MV-4-11 (cell line): ENCODE data around the gene PRPF39.
"Not testable (repeated sequence)": the region's sequence is repeated elsewhere in the genome, so short reads cannot be mapped to it uniquely, and the experiment has no call there.

ENCODE experiments used
- DNase-seq: peaks from one replicate; lab custom pipeline; 2025; lab: John Stamatoyannopoulos, UW

PRPF39 gene

GRCh38 chr14:45083976-45084722 lies at the start of gene PRPF39:
Gene PRPF39 (plus strand): TSS chr14:45084116. CDS start chr14:45095240, 11,124 bp downstream.
- DNase-seq, result peak; percentile 86

GRCh38 chr14:45034730-45035129 lies 49.2 kb upstream of the PRPF39 start:
- DNase-seq, result no peak

- DNase-seq, result no peak
Observed at GRCh38 chr14:45038256-45038655, 45.7 kb upstream of the PRPF39 start.

- no peak for DNase-seq
Observed at GRCh38 chr14:45038865-45039264, 45.1 kb upstream of the PRPF39 start.

- DNase-seq, result no peak
Observed at GRCh38 chr14:45039390-45039789, 44.5 kb upstream of the PRPF39 start.

- no peak for DNase-seq
Observed at GRCh38 chr14:45041641-45042040, 42.3 kb upstream of the PRPF39 start.

- no peak for DNase-seq
Observed at GRCh38 chr14:45044638-45045037, 39.3 kb upstream of the PRPF39 start.

GRCh38 chr14:45048385-45048784 lies 35.5 kb upstream of the PRPF39 start:
- no peak for DNase-seq

- DNase-seq, result no peak
Observed at GRCh38 chr14:45051180-45051579, 32.7 kb upstream of the PRPF39 start.

GRCh38 chr14:45051896-45052295 lies 32.0 kb upstream of the PRPF39 start:
- DNase-seq, result no peak

GRCh38 chr14:45057349-45057748 lies 26.6 kb upstream of the PRPF39 start:
- DNase-seq, result no peak

GRCh38 chr14:45057881-45058364 lies 26.0 kb upstream of the PRPF39 start:
- no peak for DNase-seq

- no peak for DNase-seq
Observed at GRCh38 chr14:45060551-45060950, 23.4 kb upstream of the PRPF39 start.

- no peak for DNase-seq
Observed at GRCh38 chr14:45065540-45065939, 18.4 kb upstream of the PRPF39 start.

- DNase-seq, result no peak
Observed at GRCh38 chr14:45065956-45066355, 18.0 kb upstream of the PRPF39 start.

- no peak for DNase-seq
Observed at GRCh38 chr14:45066667-45067066, 17.2 kb upstream of the PRPF39 start.

- DNase-seq, result no peak
Observed at GRCh38 chr14:45068396-45068795, 15.5 kb upstream of the PRPF39 start.

GRCh38 chr14:45070215-45070614 lies 13.7 kb upstream of the PRPF39 start:
- no peak for DNase-seq

- no peak for DNase-seq
Observed at GRCh38 chr14:45072126-45072525, 11.8 kb upstream of the PRPF39 start.

GRCh38 chr14:45073231-45073879 lies 10.6 kb upstream of the PRPF39 start:
- no peak for DNase-seq

- no peak for DNase-seq
Observed at GRCh38 chr14:45078323-45078722, 5.6 kb upstream of the PRPF39 start.

- not testable (repeated sequence) for DNase-seq
Observed at GRCh38 chr14:45080416-45080968, 3.4 kb upstream of the PRPF39 start.

- not testable (repeated sequence) for DNase-seq
Observed at GRCh38 chr14:45081096-45081495, 2.8 kb upstream of the PRPF39 start.
